A549 treated with CpdA at 1 μM for 4 hours (cell line): ENCODE results near the gene STATH. TPM values are rescaled to one million over a fixed set of nuclear protein-coding genes. Genes with fewer than 3 reads are reported as not detected.

ENCODE experiments used
- total RNA-seq: library from RNA; stranded (reverse); fragments of 200-300 nt; extraction: Qiagen RNA extraction; gene quantifications from 5 replicates; pipeline ENCODE4 v1.2.3, GENCODE V29; 2022; ENCODE audit warnings: low read depth

STATH gene, protein sequence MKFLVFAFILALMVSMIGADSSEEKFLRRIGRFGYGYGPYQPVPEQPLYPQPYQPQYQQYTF
- total RNA-seq = not detected in 5 replicates

DNA sequence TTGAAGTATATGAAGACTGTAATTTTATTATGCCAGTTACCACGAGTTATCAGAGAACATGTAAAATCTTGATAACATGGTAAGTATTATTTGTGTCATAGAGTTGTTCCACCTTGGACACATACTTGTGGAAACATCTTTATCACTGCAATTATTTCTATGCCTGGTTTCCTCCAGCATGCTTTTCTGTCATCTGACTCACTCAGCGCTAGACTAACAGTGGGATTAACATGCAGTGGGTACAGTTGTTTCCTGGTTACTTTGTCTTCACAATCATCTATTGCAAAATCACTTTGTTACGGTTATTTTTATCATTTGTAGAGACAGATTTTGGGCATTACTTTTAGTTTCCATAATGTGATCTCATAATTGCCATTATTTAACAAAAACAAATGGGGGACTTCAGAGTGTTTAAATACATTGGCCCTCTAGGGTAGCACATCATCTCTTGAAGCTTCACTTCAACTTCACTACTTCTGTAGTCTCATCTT lies at the start of gene STATH:
STATH (plus strand) TSS at position 441 of the 491 bp plus-strand sequence. CDS start 2,472 bp downstream, outside the sequence.

DNA sequence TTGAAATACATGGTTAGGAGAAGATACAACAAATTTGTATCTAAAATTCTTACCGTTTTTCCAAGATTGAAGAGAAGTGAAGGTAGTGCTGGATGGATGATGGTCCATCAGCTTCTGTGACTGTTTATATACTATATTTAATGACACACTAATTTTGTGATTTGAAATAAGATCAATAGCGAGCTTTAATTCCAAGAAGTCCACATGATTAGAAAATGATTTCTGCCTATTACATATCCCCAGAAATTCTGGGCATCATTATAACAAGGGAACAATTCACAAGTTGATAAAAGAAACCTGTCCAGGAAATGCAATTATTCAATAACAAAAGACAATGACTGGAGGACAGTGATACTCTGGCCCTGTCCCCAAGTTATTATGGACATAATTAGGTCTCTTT lies 30.1 kb upstream of the STATH start, which contains the start of gene CSN2:
CSN2 (minus strand) TSS at position 101 of the 400 bp plus-strand sequence. CDS start 4,733 bp downstream, outside the sequence.

DNA sequence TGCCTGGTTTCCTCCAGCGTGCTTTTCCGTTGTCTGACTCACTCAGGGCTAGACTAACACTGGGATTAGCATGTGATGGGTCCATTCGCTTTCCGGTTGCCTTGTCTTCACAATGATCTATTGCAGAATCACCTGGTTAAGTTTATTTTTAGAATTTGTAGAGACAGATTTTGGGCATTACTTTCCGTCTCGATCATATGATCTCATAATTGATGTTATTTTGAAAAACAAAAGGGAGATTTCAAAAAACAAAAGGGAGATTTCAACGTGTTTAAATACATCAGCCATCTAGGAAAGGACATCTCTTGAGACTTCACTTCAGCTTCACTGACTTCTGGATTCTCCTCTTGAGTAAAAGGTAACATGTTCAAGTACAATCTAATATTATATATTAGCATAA lies 32.4 kb downstream of the STATH start, which contains the start of gene HTN3:
HTN3 (plus strand) TSS at position 301 of the 400 bp plus-strand sequence. CDS start 2,282 bp downstream, outside the sequence.

DNA sequence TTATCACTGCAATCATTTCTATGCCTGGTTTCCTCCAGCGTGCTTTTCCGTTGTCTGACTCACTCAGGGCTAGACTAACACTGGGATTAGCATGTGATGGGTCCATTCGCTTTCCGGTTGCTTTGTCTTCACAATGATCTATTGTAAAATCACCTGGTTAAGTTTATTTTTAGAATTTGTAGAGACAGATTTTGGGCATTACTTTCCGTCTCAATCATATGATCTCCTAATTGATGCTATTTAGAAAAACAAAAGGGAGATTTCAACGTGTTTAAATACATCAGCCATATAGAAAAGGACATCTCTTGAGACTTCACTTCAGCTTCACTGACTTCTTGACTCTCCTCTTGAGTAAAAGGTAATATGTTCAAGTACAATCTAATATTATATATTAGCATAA lies 54.4 kb downstream of the STATH start, which contains the start of gene HTN1:
HTN1 (plus strand) TSS at position 301 of the 400 bp plus-strand sequence. CDS start 2,639 bp downstream, outside the sequence.

Other genes with a start within 250 kb of the STATH start
- gene SULT1B1, start 235.3 kb upstream of the STATH start, total RNA-seq = 0.01 TPM in 1 of 5 replicates, not detected in the others
- gene SULT1E1, start 135.8 kb upstream of the STATH start, total RNA-seq = not detected in 5 replicates
- gene CSN1S1, start 64.9 kb upstream of the STATH start, total RNA-seq = not detected in 5 replicates
- not detected in 5 replicates for gene CSN2, start 30.2 kb upstream of the STATH start, total RNA-seq
- not detected in 5 replicates for gene HTN3, start 32.5 kb downstream of the STATH start, total RNA-seq
- not detected in 5 replicates for gene HTN1, start 54.5 kb downstream of the STATH start, total RNA-seq
- not detected in 5 replicates for gene PRR27, start 158.3 kb downstream of the STATH start, total RNA-seq
- gene ODAM, start 199.8 kb downstream of the STATH start, total RNA-seq = not detected in 5 replicates
- gene FDCSP, start 230.2 kb downstream of the STATH start, total RNA-seq = not detected in 5 replicates
- gene CSN3, start 246.6 kb downstream of the STATH start, total RNA-seq = not detected in 5 replicates